Activated CD4-positive, CD25-positive, alpha-beta regulatory T cell treated with anti-CD3 and anti-CD28 coated beads, Interleukin-2, amount 50 U/mL, for 16 hours (primary cell): ENCODE data around the gene POU2AF2.
"Not testable (repeated sequence)": the region's sequence is repeated elsewhere in the genome, so short reads cannot be mapped to it uniquely, and the experiment has no call there.

ENCODE experiments used
- DNase-seq: peaks from one replicate; pipeline ENCODE4 v3.0.0-alpha.2; 2020; ENCODE audit warnings: low read depth, low spot score

Gene POU2AF2

GRCh38 chr11:111258046-111258445, 12.5 kb downstream of the POU2AF2 start:
- no peak for DNase-seq

GRCh38 chr11:111259896-111260295, 14.4 kb downstream of the POU2AF2 start:
- no peak for DNase-seq

- no peak for DNase-seq
Observed at GRCh38 chr11:111260811-111261210, 15.3 kb downstream of the POU2AF2 start.

- DNase-seq = no peak
Observed at GRCh38 chr11:111264646-111265045, 19.1 kb downstream of the POU2AF2 start.

GRCh38 chr11:111265421-111265820, 19.9 kb downstream of the POU2AF2 start:
- DNase-seq = no peak

DNA sequence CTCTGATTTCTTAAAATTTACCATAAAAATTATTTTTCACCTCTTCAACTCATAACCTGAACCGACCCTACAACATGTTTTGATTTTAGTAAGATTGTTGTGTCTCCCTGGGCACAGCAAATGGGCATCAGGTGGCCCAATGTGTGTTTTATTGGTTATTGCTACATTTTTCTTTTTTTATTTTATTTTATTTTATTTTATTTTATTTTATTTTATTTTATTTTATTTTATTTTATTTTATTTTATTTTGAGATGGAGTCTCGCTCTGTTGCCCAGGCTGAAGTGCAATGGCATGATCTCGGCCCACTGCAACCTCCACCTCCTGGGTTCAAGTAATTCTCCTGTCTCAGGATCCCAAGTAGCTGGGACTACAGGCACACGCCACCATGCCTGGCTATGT, 22.8 kb downstream of the POU2AF2 start:
- not testable (repeated sequence) for DNase-seq

DNA sequence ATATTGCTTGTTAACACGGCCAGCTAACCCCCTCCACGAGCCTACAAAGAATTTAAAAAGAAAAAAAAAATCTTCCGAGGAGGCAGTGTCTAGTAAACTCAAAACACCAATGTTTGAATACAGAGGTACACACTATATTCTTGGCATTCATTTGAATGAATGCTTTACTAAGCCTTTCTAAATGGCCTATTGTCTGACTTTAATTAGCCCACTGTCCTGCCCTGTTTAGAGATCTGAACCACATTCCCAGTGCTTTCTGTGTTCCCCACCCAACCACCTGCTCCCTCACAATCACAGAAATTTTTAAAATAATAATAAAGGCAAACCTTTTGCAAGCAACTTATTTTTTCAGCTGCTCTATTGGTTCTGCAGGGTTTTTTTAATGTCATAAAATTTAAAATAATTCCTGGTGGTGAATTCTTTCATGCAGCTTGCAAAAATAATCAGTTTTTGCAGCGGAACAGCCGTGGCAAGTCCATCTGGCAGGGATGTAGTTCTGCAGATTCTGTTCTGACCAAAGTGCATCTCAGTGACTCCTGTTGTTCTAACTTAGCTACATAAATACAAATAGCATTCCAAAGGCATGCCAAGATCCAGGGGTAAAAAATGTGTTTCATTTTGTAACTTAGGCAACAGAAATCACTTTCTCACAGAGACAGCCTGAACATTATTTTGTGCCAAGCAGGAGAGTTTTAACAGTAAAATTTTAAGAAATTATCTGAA, 23.8 kb downstream of the POU2AF2 start:
- no peak for DNase-seq

DNA sequence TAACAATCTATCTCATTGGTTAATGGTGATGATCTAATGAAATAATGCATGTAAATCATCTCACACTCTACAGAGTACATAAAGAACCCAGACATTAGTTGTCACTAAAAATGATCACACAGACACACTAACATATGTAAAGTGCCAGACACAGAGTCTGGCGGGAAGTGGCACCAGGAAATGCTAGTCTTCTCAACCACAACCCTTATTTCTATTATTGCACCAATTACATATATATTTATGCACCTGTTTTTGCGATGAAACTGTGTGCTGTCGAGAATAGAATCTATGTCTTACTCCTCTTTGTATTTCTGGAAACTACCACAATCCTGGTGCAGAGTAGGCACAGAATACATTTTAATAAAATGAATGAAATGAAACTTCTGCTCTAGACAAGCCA, 26.9 kb downstream of the POU2AF2 start:
- no peak for DNase-seq

- no peak for DNase-seq
Observed at GRCh38 chr11:111282562-111283075, 37.1 kb downstream of the POU2AF2 start.

- no peak for DNase-seq
Observed at GRCh38 chr11:111283945-111284481, 38.5 kb downstream of the POU2AF2 start.

- no peak for DNase-seq
Observed at GRCh38 chr11:111285189-111286091, 39.9 kb downstream of the POU2AF2 start.

GRCh38 chr11:111291764-111292163, 46.2 kb downstream of the POU2AF2 start:
- DNase-seq = no peak

- not testable (repeated sequence) for DNase-seq
Observed at GRCh38 chr11:111292408-111292807, 46.9 kb downstream of the POU2AF2 start.

DNA sequence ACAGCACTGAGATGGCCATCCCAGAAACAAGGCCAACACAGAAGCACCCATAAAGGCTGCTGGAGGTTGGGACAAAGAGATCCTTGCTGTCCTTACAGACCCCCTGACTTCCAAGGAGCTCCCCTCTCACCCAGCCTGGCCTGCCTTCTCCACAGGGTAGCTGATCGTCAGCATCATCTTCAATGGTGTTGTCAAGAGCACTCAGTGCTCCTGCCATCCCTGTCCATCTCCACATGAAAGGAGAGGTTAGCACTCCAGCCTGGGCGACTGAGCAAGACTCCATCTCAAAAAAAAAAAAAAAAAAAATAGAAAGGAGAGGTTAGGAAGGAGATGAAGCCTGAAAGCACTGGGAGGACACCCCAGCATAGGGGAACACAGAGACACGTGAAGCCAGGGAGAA, 50.7 kb downstream of the POU2AF2 start:
- DNase-seq = no peak

DNA sequence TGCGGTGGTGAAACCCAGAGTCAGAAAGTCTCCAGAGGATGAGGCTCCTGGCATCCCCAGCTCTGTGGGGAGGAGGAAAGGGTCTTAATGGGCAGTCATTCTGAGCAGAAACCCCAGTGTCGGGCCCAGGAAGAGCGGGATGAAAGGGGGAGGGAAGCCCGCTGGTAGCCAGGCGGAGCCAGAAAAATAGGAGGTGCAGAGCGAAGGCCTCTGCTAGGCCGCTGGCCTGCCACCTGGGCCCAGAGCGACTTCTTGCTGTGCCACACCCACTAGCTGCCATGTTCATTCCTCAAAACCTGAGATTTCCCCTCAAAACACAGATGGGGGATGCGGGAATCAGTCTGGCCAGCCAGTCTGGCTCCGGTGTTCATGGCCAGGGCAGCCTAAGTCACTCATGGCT, 52.2 kb downstream of the POU2AF2 start:
- DNase-seq = no peak

DNA sequence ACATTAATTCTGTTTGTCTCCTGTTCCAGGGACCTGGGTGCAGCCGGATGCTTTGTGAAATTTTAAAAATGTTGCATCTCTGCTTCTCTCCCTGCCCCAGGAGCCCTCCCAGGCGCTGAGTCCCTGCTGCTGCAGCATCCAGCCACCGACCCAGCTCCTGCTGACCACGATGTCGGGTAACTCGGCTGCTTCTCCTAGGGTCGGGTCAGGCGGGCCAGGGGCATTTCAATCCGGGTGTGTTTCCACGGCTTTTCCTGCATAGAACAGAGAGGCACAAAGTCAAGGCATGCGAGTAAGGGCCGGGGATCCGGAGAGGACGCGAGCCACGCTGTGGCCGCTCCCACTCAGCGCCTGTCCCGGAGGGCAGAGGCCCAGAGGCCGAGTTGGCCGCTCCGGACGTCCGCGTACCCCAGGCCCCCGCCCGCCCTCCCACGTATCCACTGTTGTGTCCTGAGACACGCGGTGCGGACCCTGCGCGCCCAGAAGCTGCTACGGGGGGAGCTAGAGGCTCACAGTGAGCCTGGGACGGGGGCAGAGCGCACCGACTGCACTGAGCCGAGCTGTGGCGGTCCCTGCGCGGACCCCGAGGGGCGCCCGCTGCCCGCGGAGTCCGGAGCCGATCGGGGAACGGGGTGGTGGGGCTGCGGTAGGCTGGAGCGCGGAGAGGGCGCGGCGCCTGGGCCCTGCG, 53.0 kb downstream of the POU2AF2 start, which contains the start of gene POU2AF3:
Gene POU2AF3, plus strand, starts transcription at position 134 of the 688 bp plus-strand sequence. Its CDS starts 36 bp downstream, at position 170.
- DNase-seq = no peak

DNA sequence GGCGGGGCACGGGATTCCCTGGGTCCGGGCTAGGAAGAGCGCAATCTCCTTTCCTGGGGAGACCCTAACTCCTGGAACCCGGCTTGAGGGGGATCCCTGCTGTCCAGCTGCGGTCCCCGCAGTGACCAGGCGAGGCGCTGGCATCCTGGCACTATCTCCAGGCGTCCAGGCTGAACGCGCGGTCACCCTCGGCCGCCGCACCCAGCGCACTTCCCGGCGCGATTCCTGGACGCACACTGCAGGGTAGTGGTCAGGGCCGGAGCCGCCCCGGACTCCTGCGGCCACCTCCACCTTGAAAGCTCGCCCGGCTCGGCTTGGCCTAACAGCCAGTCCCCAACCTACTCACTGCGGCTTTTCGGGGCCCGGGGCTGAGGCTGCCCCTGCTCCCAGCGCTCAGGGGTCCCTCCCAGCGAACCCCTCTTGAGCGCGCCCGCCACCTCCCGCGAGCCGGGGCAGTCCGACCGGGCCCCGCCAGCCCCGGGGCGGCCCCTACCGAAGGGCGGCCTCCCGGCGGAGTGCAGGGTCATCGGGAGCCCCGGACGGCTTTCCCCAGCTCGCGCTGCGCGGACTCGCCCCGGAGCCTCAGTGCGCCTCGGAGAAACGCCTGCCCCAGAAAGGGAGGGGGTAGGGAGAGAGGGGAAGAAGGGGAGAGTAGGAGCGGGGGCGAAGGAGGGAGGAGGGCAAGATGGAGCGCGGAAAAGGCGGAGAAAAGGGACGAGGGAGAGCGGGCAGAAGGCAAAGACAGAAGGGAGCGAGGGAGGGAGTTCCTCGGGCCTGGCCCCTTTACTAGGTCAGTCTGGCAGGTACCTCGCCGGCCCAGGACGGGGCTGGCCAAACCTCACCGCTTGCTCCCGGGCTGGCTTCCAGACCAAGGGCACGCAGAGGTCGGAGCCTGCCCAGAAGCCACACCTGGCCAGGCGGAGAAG, 53.8 kb downstream of the POU2AF2 start:
- no peak for DNase-seq

GRCh38 chr11:111300569-111300968, 55.0 kb downstream of the POU2AF2 start:
- DNase-seq = no peak

DNA sequence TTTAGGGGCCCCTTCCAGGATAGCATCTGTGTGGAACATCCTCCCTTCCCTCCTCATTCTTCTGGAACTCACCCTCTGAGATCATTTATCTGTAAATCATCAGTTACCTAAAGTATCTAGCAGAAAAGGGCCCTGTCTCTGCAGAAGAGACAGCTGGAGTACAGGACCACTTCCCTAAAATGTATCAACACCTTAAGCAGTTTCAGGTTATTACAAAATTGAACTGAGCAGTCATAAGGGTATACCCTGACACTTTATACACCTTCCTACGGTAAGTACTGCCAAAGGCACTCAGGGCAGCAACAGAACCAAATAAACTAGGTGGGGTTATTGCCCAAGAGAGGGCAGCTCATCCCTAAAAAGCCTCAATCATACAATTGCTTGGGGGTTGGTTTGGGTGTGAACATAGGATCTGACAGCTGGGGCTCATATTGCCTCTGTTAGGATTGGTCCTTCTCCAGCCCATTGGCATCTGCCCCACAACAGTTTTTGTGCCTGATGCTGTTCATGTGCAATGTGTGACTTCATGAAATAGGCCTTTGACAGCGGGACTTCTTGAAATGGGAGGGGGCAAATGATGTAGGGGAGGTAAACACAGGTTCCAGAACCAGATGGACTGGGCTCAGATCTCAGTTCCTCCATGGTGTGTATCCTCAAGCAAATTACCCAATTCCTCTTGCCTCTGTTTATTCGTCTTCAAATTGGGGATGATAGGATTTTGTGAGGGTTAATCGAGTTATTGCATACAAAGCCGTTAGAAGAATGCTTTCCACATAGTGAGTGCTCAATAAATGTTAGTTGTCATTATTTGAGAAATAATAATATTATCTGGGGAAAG, 55.7 kb downstream of the POU2AF2 start:
- no peak for DNase-seq

DNA sequence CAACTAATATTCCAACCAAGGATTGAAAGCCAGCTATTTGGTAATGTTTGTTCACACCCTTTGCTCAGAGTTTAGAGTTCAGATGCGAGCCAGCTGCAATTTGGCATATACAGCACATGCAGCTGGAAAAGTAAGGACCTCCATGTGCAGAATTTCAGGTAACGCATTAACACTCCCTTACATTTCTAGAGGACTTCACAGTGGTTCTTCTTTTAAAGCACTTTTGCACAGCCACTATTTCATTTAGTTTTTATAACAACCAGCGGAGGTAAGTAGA, 56.3 kb downstream of the POU2AF2 start:
- DNase-seq = no peak
